ENCODE results near the gene MAS1.

DNA sequence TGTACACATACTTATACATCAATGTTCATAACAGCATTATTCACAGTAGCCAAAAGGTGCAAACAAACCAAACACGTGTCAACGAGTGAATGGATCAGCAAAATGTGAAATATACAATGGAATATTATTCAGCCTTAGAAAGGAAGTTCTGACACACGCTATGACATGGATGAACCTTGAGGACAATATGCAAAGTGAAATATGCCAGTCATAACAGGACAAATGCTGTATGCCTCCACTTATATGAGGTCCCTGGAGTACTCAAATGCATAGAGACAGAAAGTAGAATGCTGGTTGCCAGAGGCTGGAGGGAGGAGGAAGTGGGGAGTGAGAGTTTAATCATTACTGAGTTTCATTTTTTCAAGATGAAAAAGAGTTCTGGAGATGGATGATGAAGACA, 40.3 kb downstream of the MAS1 start:
- TF ChIP-seq POLR2AphosphoS5 (IDR thresholded peaks at IDR 0.05; ENCODE audit: low read depth, low read length) (no peak), POLR2A (IDR thresholded peaks at IDR 0.05; ENCODE audit: low read depth, low read length) (no peak), PAX5 (IDR thresholded peaks at IDR 0.05; ENCODE audit: insufficient read depth, low read length, severe bottlenecking) (no peak)

All from GM12891 (cell line).